GM12878 (cell line): ENCODE data around the gene SPEG. TPM values are rescaled to one million over a fixed set of nuclear protein-coding genes. Genes with fewer than 3 reads are reported as not detected.

Experiments
- ATAC-seq: fragments of 200-7000 bp; cut with Tn5 transposase; 3 replicates; pipeline ENCODE4 v1.9.1; 2020; ENCODE audit warnings: mild to moderate bottlenecking, moderate library complexity
- BruUV-seq: library from RNA; stranded (reverse); fragments of 400-500 nt; replicated peaks from 2 replicates; lab custom pipeline; 2021; lab: Mats Ljungman, UMichigan
- CTCF ChIA-PET: fragments of 300-600 bp; sonication (Branson Sonifier 250); formaldehyde crosslinking; extraction: SDS; loops from one replicate; lab custom pipeline; 2021; ENCODE audit warnings: inconsistent platforms; lab: Yijun Ruan, JAX
- POLR2A ChIA-PET: fragments of 350-600 bp; formaldehyde crosslinking; extraction: SDS; loops from one replicate; lab custom pipeline; 2021; ENCODE audit warnings: inconsistent platforms; lab: Charles Lee
- RAD21 ChIA-PET: fragments of 300-600 bp; sonication (Branson Sonifier 250); formaldehyde crosslinking; loops from one replicate; lab custom pipeline; 2023; ENCODE audit warnings: antibody characterized with exemption; ENCODE audit not compliant: unreplicated experiment; lab: Charles Lee
- SMC1A ChIA-PET: fragments of 300-600 bp; sonication (Branson Sonifier 250); formaldehyde crosslinking; loops from one replicate; lab custom pipeline; 2023; ENCODE audit not compliant: unreplicated experiment, uncharacterized antibody; lab: Charles Lee
- DNase-seq: peaks from one replicate; pipeline ENCODE4 v3.0.0-alpha.2; 2011; ENCODE audit warnings: low read depth, low spot score
- FAIRE-seq: peaks from 3 replicates; lab custom pipeline; 2011; peaks lifted over from hg19 to GRCh38; lab: Jason Lieb, UNC
- H2AFZ ChIP-seq: 2 replicates; pipeline ENCODE4 v1.6.0; 2011; ENCODE audit warnings: low read depth, low read length, control low read depth; ENCODE audit not compliant: control insufficient read depth
- H3K27ac ChIP-seq: 2 replicates; pipeline ENCODE4 v1.5.1; 2011; ENCODE audit warnings: control low read depth; ENCODE audit not compliant: control insufficient read depth, insufficient read depth
- H3K27me3 ChIP-seq, 2 experiments: replicated peaks in 1 of 2; 2 replicates each; pipeline versions ENCODE4 v1.6.0 to v1.6.1; 2011; ENCODE audit warnings: low read length in 1 of 2; ENCODE audit not compliant: control insufficient read depth in 2 of 2, insufficient read depth in 2 of 2
- H3K36me3 ChIP-seq, 2 experiments: 2 replicates each; pipeline ENCODE4 v1.5.1; 2011; ENCODE audit warnings: low read length in 1 of 2; ENCODE audit not compliant: control insufficient read depth in 2 of 2, insufficient read depth in 2 of 2
- H3K4me1 ChIP-seq: 2 replicates; pipeline ENCODE4 v1.6.1; 2011; ENCODE audit warnings: mild to moderate bottlenecking, low read length, moderate library complexity, mixed read lengths; ENCODE audit not compliant: control insufficient read depth, insufficient read depth
- H3K4me2 ChIP-seq: 2 replicates; pipeline ENCODE4 v1.6.0; 2011; ENCODE audit warnings: control low read depth; ENCODE audit not compliant: control insufficient read depth, insufficient read depth
- H3K4me3 ChIP-seq: fragments of 200-600 bp; sonication (generic); 2 replicates; pipeline ENCODE4 v1.5.1; 2016
- H3K79me2 ChIP-seq: 2 replicates; pipeline ENCODE4 v1.6.0; 2011; ENCODE audit warnings: low read length; ENCODE audit not compliant: control insufficient read depth, insufficient read depth
- H3K9ac ChIP-seq: 2 replicates; pipeline ENCODE4 v1.8.0; 2011; ENCODE audit warnings: low read length, control low read depth, mixed read lengths; ENCODE audit not compliant: control insufficient read depth, insufficient read depth
- H3K9me3 ChIP-seq: replicated peaks from 3 replicates; pipeline ENCODE4 v1.5.1; 2011; ENCODE audit warnings: mild to moderate bottlenecking, low read length; ENCODE audit not compliant: control insufficient read depth, insufficient read depth
- H4K20me1 ChIP-seq: 2 replicates; pipeline ENCODE4 v1.6.0; 2011; ENCODE audit not compliant: control insufficient read depth, insufficient read depth
- HCFC1 ChIP-seq: fragments of 150-350 bp; IDR thresholded peaks from 2 replicates; pipeline ENCODE4 v1.6.1; 2014; ENCODE audit warnings: low read length
- JUNB ChIP-seq: IDR thresholded peaks from 2 replicates; pipeline ENCODE4 v1.6.1; 2016; ENCODE audit warnings: antibody characterized with exemption, mild to moderate bottlenecking
- KAT2A ChIP-seq: conservative IDR thresholded peaks from 2 replicates; pipeline ENCODE4 v1.6.1; 2011; ENCODE audit warnings: low read depth, low read length; ENCODE audit not compliant: control insufficient read depth
- KDM1A ChIP-seq: fragments of 200-600 bp; sonication (generic); IDR thresholded peaks from 2 replicates; pipeline ENCODE4 v1.6.1; 2016; ENCODE audit warnings: borderline replicate concordance
- MTA3 ChIP-seq: IDR thresholded peaks from 2 replicates; pipeline ENCODE4 v1.6.1; 2012; ENCODE audit warnings: low read length, inconsistent platforms, borderline replicate concordance
- RAD21 ChIP-seq: IDR thresholded peaks from 2 replicates; pipeline ENCODE4 v1.6.1; 2011; ENCODE audit warnings: mild to moderate bottlenecking, low read depth, low read length, moderate library complexity; ENCODE audit not compliant: insufficient read depth
- RAD51 ChIP-seq: fragments of 450-650 bp; IDR thresholded peaks from 2 replicates; pipeline ENCODE4 v1.6.1; 2016; ENCODE audit warnings: moderate library complexity, mild to moderate bottlenecking, inconsistent platforms
- RUNX3 ChIP-seq: IDR thresholded peaks from 2 replicates; pipeline ENCODE4 v1.6.1; 2012; ENCODE audit warnings: low read length, inconsistent platforms
- SMARCA5 ChIP-seq: fragments of 450-650 bp; IDR thresholded peaks from 2 replicates; pipeline ENCODE4 v1.6.1; 2017; ENCODE audit warnings: mild to moderate bottlenecking
- SMC3 ChIP-seq: IDR thresholded peaks from 2 replicates; pipeline ENCODE4 v1.6.1; 2011; ENCODE audit warnings: low read length, improper control_type of control experiment, borderline replicate concordance
- STAT3 ChIP-seq: IDR thresholded peaks from 2 replicates; pipeline ENCODE4 v1.6.1; 2011; ENCODE audit warnings: low read depth, low read length, improper control_type of control experiment
- WGBS: methylation state at CpG from one replicate; pipeline ENCODE4 v1.1.6; 2016; ENCODE audit warnings: low lambda C conversion rate; ENCODE audit not compliant: insufficient replicate concordance, insufficient coverage; ENCODE audit errors: missing lambda C conversion rate; 5-methylcytosine and 5-hydroxymethylcytosine counted together
- in situ Hi-C: fragments of 300-500 bp; cut with MboI; formaldehyde crosslinking; loops from 9 replicates; pipeline ENCODE4 v1.14.3; 2018; ENCODE audit warnings: mixed read lengths
- intact Hi-C: fragments of 100-400 bp; cut with micrococcal nuclease; formaldehyde crosslinking; loops from one replicate; pipeline ENCODE4 v1.14.2; 2022; ENCODE audit not compliant: unreplicated experiment
- polyA plus RNA-seq, 11 experiments: library from polyadenylated mRNA; depleted of rRNA in 4 of 11; unstranded in 6 of 11; stranded (reverse) in 5 of 11; fragments of >200 nt; fragmentation: Nextera tagmentation in 4 of 11; fragmentation: Illumina TruSeq in 1 of 11; extraction: Ambion mirVana in 4 of 11; extraction: Trizol in 1 of 11; gene quantifications; 1 replicate in 1 of 11; 2 replicates in 10 of 11; pipeline versions ENCODE4 v1.2.1 to v1.2.3, GENCODE V29; 2011 to 2016; ENCODE audit warnings: inconsistent platforms in 2 of 11, missing spikeins in 2 of 11, low read depth in 1 of 11
- total RNA-seq, 4 experiments: library from RNA; depleted of rRNA in 3 of 4; stranded (reverse); fragments of >200 nt in 3 of 4; fragmentation: Illumina TruSeq in 1 of 4; extraction: Trizol in 1 of 4; gene quantifications; 2 replicates each; pipeline versions ENCODE4 v1.2.1 to v1.2.3, GENCODE V29; 2013 to 2021
- TF ChIP-seq, protein P1 (sequence below): fragments of 450-650 bp; formaldehyde crosslinking; IDR thresholded peaks from 2 replicates; pipeline ENCODE4 v1.5.0; 2022; ENCODE audit warnings: mild to moderate bottlenecking, missing genetic modification characterization
- TF ChIP-seq, protein P2 (sequence below): fragments of 450-650 bp; formaldehyde crosslinking; IDR thresholded peaks from 2 replicates; pipeline ENCODE4 v1.4.0; 2022; ENCODE audit warnings: mild to moderate bottlenecking, moderate library complexity
- TF ChIP-seq, protein P3 (sequence below): IDR thresholded peaks from 2 replicates; pipeline ENCODE4 v1.6.1; 2011; ENCODE audit warnings: low read depth, low read length, improper control_type of control experiment, borderline replicate concordance

SPEG gene
- total and polyA plus RNA-seq, 10 of the 15 experiments (the other 5 are each of a cell fraction or from before 2014, with no cell fraction given), result 0.03 to 0.28 TPM; not detected in 8

DNA sequence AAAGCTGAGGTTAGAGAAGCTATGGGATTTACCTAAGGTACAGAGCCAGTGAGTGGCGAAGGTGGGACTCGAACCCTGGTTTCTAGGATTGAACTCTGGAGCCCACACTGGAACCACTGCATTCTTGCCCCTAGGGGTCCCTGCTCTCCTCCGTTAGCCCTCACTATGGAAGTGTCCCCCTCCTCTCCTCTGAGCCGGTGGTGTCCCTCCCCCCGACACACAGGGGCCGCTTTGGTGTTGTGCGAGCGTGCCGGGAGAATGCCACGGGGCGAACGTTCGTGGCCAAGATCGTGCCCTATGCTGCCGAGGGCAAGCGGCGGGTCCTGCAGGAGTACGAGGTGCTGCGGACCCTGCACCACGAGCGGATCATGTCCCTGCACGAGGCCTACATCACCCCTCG lies 55.5 kb downstream of the SPEG start (continued):
- no peak for TF ChIP-seq HCFC1

DNA sequence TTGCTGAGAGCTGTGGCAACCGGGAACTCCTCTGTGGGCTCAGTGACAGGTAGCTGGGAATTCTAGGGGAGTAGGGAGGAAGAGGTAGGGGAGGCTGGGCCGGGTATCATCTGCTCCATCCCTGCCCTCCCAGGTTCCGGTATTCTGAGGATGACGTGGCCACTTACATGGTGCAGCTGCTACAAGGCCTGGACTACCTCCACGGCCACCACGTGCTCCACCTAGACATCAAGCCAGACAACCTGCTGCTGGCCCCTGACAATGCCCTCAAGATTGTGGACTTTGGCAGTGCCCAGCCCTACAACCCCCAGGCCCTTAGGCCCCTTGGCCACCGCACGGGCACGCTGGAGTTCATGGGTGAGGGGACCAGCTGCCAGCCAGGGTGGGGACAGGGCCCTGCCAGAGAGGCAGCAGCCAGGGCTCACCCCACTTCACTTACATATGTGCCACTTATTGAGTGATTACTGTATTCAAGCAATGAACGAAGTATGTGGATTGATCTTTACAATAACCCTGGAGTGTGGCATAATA lies 56.0 kb downstream of the SPEG start:
- no peak overlapping the region for H2AFZ ChIP-seq
- H3K4me3 ChIP-seq, result no peak overlapping the region
- DNase-seq (no peak), FAIRE-seq (no peak), ATAC-seq (no peak)
- RAD21 ChIA-PET, result interaction anchor here (0.6 to 1.2 kb wide), 2 partner anchors 28 to 39 kb away, joined by 4 to 5 read pairs; no protein-coding TSS in a partner anchor
- H3K27ac ChIP-seq, result no peak overlapping the region
- no peaks in the 10 kb centered on the region for H3K36me3 ChIP-seq
- no peaks in the 10 kb centered on the region for H3K9me3 ChIP-seq
- H3K4me2 ChIP-seq, result no peak overlapping the region
- H3K27me3 ChIP-seq, result peaks cover 11 to 16% of the 10 kb centered on the region in 2 experiments
- BruUV-seq, result no TSS peak
- peaks cover 2% of the 10 kb centered on the region; the same call in 1 of the 2 replicates for H3K4me1 ChIP-seq
- SMC1A ChIA-PET, result no interaction called here
- H3K9ac ChIP-seq, result no peak overlapping the region
- intact Hi-C loops (no loop called here), in situ Hi-C loops (no loop called here)
- no peaks in the 10 kb centered on the region for H4K20me1 ChIP-seq
- H3K79me2 ChIP-seq, result no peaks in the 10 kb centered on the region
- POLR2A ChIA-PET, result no interaction called here
- CTCF ChIA-PET, result interaction anchor here (1.9 to 11.4 kb wide), 2 partner anchors 38 to 88 kb away, joined by 9 to 224 read pairs; no protein-coding TSS in a partner anchor
- WGBS, result 26% methylated on average over 10 of the region's 10 CpGs
- TF ChIP-seq, protein P1, sequence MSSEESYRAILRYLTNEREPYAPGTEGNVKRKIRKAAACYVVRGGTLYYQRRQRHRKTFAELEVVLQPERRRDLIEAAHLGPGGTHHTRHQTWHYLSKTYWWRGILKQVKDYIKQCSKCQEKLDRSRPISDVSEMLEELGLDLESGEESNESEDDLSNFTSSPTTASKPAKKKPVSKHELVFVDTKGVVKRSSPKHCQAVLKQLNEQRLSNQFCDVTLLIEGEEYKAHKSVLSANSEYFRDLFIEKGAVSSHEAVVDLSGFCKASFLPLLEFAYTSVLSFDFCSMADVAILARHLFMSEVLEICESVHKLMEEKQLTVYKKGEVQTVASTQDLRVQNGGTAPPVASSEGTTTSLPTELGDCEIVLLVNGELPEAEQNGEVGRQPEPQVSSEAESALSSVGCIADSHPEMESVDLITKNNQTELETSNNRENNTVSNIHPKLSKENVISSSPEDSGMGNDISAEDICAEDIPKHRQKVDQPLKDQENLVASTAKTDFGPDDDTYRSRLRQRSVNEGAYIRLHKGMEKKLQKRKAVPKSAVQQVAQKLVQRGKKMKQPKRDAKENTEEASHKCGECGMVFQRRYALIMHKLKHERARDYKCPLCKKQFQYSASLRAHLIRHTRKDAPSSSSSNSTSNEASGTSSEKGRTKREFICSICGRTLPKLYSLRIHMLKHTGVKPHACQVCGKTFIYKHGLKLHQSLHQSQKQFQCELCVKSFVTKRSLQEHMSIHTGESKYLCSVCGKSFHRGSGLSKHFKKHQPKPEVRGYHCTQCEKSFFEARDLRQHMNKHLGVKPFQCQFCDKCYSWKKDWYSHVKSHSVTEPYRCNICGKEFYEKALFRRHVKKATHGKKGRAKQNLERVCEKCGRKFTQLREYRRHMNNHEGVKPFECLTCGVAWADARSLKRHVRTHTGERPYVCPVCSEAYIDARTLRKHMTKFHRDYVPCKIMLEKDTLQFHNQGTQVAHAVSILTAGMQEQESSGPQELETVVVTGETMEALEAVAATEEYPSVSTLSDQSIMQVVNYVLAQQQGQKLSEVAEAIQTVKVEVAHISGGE (CRISPR knock-in tag), result no peak
- TF ChIP-seq RAD51, result no peak
- no peak for TF ChIP-seq JUNB
- TF ChIP-seq KDM1A, result no peak
- TF ChIP-seq, protein P2, sequence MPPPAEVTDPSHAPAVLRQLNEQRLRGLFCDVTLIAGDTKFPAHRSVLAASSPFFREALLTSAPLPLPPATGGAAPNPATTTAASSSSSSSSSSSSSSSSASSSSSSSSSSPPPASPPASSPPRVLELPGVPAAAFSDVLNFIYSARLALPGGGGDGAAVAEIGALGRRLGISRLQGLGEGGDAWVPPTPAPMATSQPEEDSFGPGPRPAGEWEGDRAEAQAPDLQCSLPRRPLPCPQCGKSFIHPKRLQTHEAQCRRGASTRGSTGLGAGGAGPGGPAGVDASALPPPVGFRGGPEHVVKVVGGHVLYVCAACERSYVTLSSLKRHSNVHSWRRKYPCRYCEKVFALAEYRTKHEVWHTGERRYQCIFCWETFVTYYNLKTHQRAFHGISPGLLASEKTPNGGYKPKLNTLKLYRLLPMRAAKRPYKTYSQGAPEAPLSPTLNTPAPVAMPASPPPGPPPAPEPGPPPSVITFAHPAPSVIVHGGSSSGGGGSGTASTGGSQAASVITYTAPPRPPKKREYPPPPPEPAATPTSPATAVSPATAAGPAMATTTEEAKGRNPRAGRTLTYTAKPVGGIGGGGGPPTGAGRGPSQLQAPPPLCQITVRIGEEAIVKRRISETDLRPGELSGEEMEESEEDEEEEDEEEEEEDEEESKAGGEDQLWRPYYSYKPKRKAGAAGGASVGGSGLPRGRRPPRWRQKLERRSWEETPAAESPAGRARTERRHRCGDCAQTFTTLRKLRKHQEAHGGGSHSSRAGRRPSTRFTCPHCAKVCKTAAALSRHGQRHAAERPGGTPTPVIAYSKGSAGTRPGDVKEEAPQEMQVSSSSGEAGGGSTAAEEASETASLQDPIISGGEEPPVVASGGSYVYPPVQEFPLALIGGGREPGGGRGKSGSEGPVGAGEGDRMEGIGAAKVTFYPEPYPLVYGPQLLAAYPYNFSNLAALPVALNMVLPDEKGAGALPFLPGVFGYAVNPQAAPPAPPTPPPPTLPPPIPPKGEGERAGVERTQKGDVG (CRISPR knock-in tag), result no peak
- TF ChIP-seq MTA3, result no peak
- no peak for TF ChIP-seq RUNX3
- no peak for TF ChIP-seq RAD21
- no peak for TF ChIP-seq SMC3
- TF ChIP-seq STAT3, result no peak
- no peak for TF ChIP-seq SMARCA5
- TF ChIP-seq KAT2A, result no peak
- TF ChIP-seq, protein P3, sequence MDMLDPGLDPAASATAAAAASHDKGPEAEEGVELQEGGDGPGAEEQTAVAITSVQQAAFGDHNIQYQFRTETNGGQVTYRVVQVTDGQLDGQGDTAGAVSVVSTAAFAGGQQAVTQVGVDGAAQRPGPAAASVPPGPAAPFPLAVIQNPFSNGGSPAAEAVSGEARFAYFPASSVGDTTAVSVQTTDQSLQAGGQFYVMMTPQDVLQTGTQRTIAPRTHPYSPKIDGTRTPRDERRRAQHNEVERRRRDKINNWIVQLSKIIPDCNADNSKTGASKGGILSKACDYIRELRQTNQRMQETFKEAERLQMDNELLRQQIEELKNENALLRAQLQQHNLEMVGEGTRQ, result no peak
